GOT3 (cell line): Measurements from ENCODE around the gene CAP2.
A peak's percentile ranks its signal among the peaks of the same experiment; 100 is the strongest.

ENCODE experiments used
- DNase-seq: peaks from one replicate; lab custom pipeline; 2025; ENCODE audit warnings: mixed read lengths; lab: John Stamatoyannopoulos, UW

CAP2 gene, protein sequence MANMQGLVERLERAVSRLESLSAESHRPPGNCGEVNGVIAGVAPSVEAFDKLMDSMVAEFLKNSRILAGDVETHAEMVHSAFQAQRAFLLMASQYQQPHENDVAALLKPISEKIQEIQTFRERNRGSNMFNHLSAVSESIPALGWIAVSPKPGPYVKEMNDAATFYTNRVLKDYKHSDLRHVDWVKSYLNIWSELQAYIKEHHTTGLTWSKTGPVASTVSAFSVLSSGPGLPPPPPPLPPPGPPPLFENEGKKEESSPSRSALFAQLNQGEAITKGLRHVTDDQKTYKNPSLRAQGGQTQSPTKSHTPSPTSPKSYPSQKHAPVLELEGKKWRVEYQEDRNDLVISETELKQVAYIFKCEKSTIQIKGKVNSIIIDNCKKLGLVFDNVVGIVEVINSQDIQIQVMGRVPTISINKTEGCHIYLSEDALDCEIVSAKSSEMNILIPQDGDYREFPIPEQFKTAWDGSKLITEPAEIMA

DNA sequence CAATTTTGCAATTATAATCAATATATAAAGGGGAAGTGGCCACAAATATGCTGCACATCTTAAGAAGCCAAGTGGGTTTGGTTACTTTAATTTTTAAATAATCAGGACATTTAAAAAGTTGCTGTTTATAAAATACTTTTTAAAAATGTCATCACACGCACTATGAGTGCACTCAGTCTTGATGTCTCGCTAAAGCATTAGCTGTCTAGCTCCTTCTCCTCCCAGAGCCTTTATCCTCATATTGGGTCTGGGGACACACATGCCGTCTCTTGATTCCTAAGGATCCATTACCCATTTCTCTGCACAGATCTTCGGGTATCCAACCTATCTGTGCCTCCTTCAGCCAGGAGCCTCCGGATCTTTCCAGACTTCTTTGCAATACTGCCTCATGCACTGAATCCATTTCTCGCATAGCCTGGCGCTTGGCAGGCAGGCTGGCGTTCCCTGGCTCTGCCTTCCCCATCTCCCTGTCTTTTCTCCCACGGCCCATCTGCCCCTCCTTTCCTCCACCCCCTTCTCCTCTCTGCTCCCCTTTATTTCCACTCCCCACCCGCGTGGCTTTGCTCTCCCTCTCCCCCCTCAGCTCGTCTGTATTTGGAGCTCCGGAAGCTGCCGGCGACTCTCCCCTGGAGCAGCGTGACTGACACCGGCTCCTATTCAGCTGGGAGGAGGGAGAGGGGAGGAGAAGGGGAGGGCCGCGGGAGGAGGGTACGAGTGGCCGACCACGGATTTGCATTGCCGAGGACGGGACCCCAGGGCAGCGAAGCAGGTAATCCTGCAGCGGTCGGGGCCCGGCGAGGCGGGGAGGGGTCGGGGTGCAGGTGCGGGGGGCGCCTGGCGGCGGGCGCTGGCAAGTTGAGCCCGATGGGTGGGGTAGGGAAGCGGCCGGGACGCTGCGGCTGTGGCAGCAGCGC lies at the start of gene CAP2:
CAP2 (plus strand) TSS at position 618 of the 914 bp plus-strand sequence. CDS start 27,961 bp downstream, outside the sequence.
- peak; percentile 2 for DNase-seq

DNA sequence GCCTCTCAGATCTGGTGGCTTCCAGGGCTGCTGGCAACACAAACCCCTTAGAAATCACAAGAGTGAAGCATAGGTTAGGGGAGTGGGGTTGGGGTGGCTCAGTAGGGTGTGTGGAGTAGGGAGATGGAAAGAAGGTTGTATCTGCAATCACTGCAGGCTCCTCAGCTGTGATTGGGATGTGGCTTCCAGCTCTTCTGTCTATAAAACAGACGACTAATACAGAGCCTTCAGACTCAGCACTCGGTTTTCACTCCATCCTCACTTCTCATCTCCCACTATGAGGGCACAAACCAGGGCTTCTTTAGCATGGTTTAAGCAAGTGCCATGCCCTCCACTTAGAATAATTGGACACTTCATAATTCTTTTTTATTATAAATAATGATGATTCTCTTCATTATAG lies 46.4 kb upstream of the CAP2 start:
- no peak for DNase-seq

DNA sequence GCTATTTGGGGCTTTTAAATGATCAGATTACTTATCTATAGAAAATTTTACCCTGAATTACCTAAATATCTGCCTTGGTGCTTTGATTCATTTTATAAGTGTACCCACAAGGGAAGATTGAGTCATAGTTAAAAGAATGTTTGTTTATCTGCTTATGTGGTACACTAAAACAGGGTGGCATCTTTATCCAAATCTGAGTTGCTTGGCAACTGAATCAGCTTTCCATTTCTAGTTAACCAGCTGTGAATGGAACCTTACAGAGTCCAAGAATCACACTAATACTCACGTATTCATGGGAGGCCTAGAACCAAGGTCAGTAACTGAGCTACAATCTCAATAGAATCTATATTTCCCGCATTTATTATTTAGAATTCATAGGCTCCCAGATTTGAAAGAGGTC lies 44.0 kb upstream of the CAP2 start:
- DNase-seq = no peak

- no peak for DNase-seq
Observed at GRCh38 chr6:17352302-17352701, 41.1 kb upstream of the CAP2 start.

DNA sequence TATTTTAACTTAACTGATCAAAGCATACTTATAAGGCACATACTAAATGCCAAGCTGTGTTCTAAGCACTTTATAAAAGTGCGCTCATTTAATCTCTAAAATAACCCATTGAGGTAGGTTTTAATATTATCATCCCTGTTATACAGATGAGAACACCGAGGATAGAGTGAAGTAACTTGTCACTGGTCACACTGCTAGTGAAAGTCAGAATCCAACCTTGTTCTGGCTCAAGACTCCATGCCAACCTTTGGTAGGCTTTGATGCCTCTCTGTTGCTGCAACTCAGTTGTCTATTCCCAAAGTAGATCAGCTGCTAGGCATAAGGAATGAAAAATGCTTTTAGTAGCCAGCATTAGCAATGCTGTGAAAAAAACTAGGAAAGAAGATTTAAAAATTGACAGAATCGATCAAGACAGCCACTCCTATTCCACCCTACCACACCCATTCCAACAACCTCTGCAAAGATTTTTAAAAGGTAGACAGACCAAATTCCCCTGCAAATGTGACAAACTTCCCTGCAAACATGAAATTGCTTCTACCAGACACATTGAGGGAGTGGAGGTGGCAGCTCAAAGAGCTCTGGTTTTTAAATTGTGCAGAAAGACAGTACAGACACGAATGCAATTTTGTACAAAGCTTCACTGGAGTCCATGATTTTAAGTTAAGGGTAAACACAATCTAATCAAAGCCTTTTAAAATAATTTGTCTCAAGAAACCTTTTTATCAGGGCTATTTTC lies 39.8 kb upstream of the CAP2 start:
- no peak for DNase-seq

- DNase-seq = no peak
Observed at GRCh38 chr6:17354700-17355403, 38.5 kb upstream of the CAP2 start.

DNA sequence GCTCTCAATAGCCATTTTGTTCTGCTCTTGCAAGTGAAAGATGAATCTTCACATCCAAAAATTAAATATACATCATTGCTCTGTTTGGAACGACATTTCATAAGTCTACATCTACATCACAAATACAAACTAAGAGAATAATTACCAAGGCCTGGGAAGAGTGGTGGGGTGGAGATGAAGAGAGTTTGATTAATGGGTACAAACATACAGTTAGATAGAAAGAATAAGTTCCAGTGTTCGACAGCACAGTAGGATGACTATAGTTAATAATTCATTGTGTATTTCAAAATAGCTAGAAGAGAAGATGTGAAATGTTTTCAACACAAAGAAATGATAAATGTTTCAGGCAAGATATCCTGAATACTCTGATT lies 38.0 kb upstream of the CAP2 start:
- no peak for DNase-seq

- DNase-seq = no peak
Observed at GRCh38 chr6:17358515-17358914, 34.9 kb upstream of the CAP2 start.

DNA sequence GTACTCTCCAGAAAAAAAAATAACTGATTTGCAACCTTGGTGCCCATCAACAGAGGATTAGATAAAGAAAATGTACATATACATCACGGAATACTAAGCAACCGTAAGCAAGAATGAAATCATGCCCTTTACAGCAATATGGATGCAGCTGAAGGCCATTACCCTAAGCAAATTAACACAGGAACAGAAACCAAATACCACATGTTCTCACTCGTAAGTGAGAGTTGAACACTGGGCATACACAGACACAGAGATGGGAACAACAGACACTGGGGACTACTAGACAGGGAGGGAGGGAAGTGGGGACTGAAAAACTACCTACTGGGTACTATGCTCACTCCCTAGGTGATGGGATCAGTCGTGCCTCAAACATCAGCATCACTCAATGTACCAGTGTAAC lies 32.8 kb upstream of the CAP2 start:
- no peak for DNase-seq

GRCh38 chr6:17361013-17361412 lies 32.4 kb upstream of the CAP2 start:
- DNase-seq = no peak

- DNase-seq = no peak
Observed at GRCh38 chr6:17365961-17366360, 27.4 kb upstream of the CAP2 start.

DNA sequence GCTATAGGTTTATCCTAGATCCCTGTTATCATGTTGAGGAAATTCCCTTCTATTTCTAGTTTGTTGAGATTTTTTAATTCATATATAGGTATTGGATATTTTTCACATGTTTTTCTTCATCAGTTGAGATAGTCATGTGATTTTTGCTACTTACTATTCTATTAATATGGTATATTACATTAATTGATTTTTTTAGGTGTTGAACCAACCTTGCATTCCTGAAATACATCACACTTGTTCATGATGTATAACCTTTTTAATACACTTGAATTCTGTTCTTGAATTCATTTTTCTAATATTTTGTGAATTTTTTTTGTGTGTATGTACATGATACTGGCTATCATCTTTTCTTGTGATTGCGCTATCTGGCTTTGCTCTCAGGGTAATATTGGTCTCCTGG lies 25.5 kb upstream of the CAP2 start:
- DNase-seq = no peak

- no peak for DNase-seq
Observed at GRCh38 chr6:17381424-17382147, 11.8 kb upstream of the CAP2 start.

- no peak for DNase-seq
Observed at GRCh38 chr6:17385660-17386059, 7.7 kb upstream of the CAP2 start.

DNA sequence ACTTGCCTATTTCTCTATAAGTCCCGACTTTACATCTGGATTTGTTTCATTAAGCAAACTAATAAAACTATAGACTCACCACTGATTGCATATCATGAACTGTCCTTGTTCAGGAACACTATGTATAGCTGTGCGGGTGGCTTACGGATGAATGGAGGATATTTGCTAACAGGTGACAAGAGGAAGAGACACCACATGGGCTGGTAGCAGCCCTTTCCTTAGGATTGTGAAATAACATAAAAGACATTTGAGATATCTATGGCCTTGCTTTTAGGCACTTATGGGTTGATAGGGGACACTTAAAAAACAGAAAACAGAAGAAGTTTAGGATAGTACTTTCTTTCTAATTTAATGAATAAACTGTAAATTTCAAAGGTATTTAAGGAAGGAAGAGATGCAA lies 5.0 kb upstream of the CAP2 start:
- DNase-seq = no peak

GRCh38 chr6:17389274-17389847 lies 4.0 kb upstream of the CAP2 start:
- DNase-seq = no peak

GRCh38 chr6:17390276-17390675 lies 3.1 kb upstream of the CAP2 start:
- DNase-seq = no peak

DNA sequence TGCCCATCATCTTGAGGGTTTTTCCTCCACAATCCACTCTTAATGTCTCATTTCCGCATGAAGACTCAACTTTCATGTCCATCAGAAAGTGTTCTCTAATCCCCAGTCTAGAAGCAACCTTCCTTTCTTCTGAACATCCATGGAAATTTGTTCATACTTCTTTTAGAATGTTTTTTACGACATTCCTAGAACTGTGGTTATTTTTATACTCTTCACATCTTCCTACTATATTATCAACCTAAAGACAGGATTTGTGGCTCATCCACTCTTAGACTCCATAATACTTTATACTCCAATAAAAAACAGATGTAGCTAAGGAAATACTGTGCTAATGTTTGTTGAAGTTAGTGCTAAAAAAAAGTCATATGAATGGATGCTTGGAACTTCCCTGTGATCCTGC lies 1.4 kb upstream of the CAP2 start:
- no peak for DNase-seq

- peak; percentile 7 for DNase-seq
Observed at GRCh38 chr6:17393892-17394631, 667 bp downstream of the CAP2 start.

GRCh38 chr6:17395112-17395511 lies 1.7 kb downstream of the CAP2 start:
- no peak for DNase-seq
